Measurements from ENCODE around the gene KRT72. TPM values are rescaled to one million over a fixed set of nuclear protein-coding genes. Genes with fewer than 3 reads are reported as not detected.

Gene KRT72
- total RNA-seq, 1 experiment from 2014 or later = not detected

DNA sequence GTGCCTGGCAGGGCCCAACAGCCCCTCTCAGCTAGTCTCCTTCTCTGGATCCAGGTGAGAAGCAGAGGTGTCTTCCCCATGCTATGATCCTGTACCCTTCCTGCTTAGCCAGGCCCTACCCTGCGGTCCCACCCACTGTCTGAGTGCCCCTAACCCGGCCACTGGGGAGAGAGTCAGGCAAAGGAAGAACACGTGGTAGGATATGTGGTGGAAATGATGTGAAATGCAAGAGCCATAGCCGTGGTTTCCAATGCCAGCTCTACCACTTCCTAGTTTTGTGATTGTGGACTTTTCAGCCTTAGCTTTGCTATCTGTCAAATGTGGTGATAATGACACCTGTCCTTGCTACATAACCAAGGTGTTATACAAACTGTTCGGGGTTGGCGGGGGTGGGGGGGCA lies 34.9 kb upstream of the KRT72 start:
- H3K9me3 ChIP-seq (replicated peaks) = no peaks in the 10 kb centered on the region
- H3K27me3 ChIP-seq (replicated peaks) = peaks cover 35% of the 10 kb centered on the region

DNA sequence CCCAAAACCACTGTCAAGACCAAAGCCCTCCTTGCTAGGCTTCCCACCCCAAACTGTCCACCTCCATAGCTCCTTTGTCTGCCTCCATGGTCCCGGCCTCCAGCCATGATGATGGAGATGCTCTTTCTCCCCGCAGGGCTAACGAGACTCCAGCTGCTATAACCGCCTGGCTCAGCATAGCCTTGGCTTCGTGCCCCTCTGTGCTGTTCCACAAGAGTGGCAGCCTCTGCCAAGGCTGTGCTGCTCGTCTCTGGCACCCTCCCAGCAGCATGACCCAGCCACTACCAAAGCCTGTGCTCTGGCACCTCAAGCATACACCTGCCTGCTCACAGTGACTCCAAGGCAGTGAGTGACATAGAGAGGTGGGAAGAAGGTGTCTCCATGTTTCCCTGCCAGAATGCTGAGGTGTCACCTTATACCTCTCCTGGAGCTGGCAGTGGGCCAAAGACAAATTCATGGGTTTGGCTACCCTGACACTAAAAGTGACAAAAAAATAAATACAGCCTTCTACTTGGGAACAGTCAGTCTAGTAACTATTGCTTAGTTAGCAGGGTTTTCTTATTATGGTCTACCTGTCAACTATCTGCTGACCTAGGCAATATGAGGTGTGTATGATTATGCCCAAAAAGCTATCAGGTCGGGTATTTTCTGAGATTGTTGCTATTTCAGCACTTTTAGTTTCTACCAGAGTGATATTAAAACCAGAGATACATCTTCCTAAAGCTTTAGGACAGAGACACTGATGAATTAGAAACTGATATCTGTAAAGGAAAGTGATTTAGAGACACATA lies 33.2 kb upstream of the KRT72 start:
- Histone ChIP-seq H3K9me3 (replicated peaks) (no peaks in the 10 kb centered on the region), H3K27me3 (replicated peaks) (peaks cover 23% of the 10 kb centered on the region), H3K4me3 (no peak overlapping the region), H3K4me1 (replicated peaks) (no peaks in the 10 kb centered on the region), H3K36me3 (no peaks in the 10 kb centered on the region), H3K27ac (no peak overlapping the region)
- DNase-seq (ENCODE audit: low read depth in 1 of 2, low spot score in 2 of 2) = peak in 1 of 2 experiments; percentile 36

More for the DNA sequence above, 34.9 kb upstream of the KRT72 start:
- peak in 1 of 2 experiments; percentile 25 for DNase-seq (ENCODE audit: low read depth in 1 of 2, low spot score in 2 of 2)
- H3K27ac ChIP-seq = no peak overlapping the region
- no peak overlapping the region for H3K4me3 ChIP-seq
- no peaks in the 10 kb centered on the region for H3K4me1 ChIP-seq (replicated peaks)
- no peaks in the 10 kb centered on the region for H3K36me3 ChIP-seq

DNA sequence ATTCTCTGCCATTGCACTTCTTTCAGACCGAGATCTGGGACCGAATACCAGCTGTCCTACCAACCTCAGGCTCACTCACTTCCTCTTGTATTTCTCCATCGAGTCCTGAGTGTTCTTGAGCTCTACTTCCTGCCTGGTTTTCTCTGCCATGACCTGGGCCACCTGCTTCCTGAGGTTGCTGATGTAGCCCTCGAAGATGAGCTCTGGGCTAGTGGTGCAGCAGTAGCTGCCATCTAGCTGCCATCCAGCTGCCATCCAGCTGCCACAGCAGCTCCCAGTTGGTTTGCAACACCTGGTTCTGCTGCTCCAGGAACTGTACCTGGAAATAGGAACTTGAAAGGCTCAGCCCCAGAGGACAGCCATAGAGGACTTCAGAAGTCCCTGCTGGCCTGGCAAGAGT lies 32.1 kb upstream of the KRT72 start:
- Histone ChIP-seq H3K27ac (no peak overlapping the region), H3K4me1 (replicated peaks) (no peaks in the 10 kb centered on the region), H3K27me3 (replicated peaks) (peaks cover 16% of the 10 kb centered on the region), H3K9me3 (replicated peaks) (no peaks in the 10 kb centered on the region), H3K36me3 (no peaks in the 10 kb centered on the region), H3K4me3 (no peak overlapping the region)
- peak in 1 of 2 experiments; percentile 11 for DNase-seq (ENCODE audit: low read depth in 1 of 2, low spot score in 2 of 2)

DNA sequence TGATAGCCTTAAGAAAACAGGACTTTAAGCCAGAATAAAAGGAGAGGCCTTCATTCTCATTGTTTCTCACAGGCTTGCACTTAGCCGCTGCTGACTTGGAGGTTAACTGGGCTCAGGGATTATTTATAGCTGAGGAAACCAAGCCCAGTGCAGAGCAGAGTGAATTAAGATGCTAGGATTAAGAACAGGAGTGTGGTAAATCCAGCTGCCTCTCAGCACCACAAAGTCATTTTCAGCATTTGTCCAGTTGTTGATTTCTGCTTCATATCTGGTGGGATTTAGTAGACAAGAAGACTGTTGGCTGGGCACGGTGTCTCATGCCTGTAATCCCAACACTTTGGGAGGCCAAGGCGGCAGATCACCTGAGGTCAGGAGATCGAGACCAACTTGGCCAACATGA lies 31.4 kb upstream of the KRT72 start:
- Histone ChIP-seq H3K4me3 (no peak overlapping the region), H3K27ac (no peak overlapping the region), H3K27me3 (replicated peaks) (peaks cover 16% of the 10 kb centered on the region), H3K36me3 (no peaks in the 10 kb centered on the region), H3K9me3 (replicated peaks) (no peaks in the 10 kb centered on the region), H3K4me1 (replicated peaks) (no peaks in the 10 kb centered on the region)
- no peak for DNase-seq (ENCODE audit: low read depth in 1 of 2, low spot score in 2 of 2)

DNA sequence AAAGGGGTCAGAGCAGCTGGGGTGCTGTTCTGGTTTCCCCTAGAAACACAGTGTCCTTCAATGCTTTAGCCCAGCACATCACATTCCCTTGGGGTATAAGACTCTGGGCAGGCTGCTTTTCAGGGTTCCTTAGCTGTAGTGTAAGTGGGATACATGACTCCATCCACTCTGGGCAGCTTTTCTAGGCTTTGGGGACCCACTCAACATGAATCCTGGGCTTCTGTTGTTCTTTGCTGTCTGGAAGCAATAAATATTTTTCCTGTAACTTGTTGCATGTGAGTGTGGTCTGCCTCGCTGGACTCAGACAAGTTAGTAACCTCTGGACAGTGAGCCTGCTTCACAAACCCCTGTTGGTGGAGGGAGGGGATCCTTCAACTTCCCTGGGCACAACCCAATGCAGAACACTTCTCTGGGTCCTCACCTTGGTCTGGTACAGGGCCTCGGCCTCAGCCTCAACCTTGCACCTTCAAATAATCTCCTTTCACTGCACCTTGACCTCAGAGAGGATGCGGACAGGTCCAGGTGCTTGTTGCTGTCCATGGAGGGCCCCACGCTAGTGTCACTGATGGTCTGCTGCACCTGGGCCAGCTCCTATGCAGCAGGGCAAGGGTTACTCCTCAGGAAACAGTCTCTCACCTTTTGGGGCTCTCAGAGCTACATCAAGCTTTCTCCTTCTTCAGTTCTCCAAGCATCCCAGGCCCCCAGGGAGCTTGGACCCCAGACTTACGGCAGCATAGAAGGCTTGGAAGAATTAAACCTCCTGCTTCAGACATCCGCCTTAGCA lies 30.6 kb upstream of the KRT72 start:
- Histone ChIP-seq H3K27ac (no peak overlapping the region), H3K36me3 (no peaks in the 10 kb centered on the region), H3K4me1 (replicated peaks) (no peaks in the 10 kb centered on the region), H3K27me3 (replicated peaks) (peaks cover 16% of the 10 kb centered on the region), H3K9me3 (replicated peaks) (no peaks in the 10 kb centered on the region), H3K4me3 (no peak overlapping the region)
- DNase-seq (ENCODE audit: low read depth in 1 of 2, low spot score in 2 of 2) = peak in 1 of 2 experiments; percentile 25

DNA sequence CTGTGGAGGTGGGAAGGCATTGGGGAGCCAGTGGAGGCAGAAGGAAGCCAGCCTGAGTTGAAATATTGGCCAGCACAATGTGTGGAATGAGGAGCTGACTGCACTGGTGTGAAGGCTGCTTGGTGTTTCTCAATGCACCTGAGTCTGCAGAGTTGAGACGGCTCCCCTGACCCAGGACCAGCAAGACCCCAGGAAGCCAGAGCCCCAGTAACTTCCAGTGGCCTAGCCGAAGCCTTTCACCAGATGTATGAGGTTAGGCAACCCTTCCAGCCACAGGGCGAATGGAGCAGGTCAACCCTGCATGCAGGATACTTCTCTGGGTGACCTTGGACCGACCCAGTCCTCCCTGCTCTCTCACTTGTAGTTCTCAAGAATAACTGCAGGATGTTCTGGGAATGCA lies 30.0 kb upstream of the KRT72 start:
- peak in 1 of 2 experiments; percentile 18 for DNase-seq (ENCODE audit: low read depth in 1 of 2, low spot score in 2 of 2)
- no peaks in the 10 kb centered on the region for H3K9me3 ChIP-seq (replicated peaks)
- no peak overlapping the region for H3K4me3 ChIP-seq

DNA sequence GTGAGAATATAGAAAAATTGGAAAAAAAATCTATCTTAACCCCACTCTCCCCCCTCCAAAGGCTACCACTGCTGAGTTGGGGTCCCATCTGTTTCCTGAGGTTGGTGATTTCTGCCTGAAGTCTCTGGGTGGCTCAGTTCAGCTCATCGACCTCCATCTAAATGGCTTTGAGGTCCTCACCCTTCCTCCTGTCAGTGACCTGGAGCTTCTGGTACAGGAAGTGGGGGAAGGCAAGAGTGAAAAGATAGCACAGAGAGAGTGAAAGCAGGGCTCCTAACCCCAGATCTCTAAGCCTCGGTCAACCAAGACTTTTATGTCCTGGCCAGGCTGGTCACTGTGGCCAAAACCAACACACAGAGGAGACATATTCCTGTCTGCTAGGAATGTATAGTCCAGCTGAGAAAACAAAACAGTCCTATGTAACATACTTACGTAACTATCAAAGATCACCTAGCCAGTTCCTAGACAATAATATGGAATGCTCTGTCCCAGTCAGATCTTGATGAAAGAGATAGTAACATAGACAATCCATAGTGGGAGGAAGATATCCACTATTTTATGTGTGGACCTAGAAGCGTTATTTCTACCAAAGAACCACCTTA lies 29.4 kb upstream of the KRT72 start:
- Histone ChIP-seq H3K9me3 (replicated peaks) (no peaks in the 10 kb centered on the region), H3K36me3 (no peaks in the 10 kb centered on the region), H3K4me3 (no peak overlapping the region), H3K27me3 (replicated peaks) (peaks cover 14% of the 10 kb centered on the region), H3K27ac (no peak overlapping the region), H3K4me1 (replicated peaks) (no peaks in the 10 kb centered on the region)
- peak in 1 of 2 experiments; percentile 5 for DNase-seq (ENCODE audit: low read depth in 1 of 2, low spot score in 2 of 2)

More for the DNA sequence above, 30.0 kb upstream of the KRT72 start:
- Histone ChIP-seq H3K27me3 (replicated peaks) (peaks cover 14% of the 10 kb centered on the region), H3K4me1 (replicated peaks) (no peaks in the 10 kb centered on the region), H3K36me3 (no peaks in the 10 kb centered on the region), H3K27ac (no peak overlapping the region)

DNA sequence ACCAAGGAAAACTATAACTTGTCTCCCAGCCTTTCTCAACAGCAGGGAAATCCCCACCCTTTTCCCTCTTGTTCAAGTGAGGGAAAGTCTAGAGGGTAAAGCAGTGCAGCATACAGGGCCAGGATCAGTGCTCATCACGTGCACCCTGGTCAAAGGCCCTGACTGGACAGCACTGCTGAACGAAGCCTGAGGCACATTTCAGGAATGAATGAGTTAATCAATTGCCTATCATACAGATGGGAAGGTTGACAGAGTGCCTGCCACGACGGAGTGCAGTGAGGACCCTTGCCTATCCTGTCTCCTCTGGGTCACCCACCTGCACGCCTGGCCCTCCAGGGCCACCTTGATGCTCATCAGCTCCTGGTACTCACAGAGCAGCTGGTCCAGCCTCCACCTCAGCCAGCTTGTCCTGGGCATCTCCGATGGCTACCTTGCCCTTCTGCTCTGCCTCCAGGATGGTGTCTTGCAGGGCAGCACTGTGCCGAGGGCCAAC lies 28.8 kb upstream of the KRT72 start:
- H3K4me1 ChIP-seq (replicated peaks) = no peaks in the 10 kb centered on the region
- no peak overlapping the region for H3K27ac ChIP-seq
- DNase-seq (ENCODE audit: low read depth in 1 of 2, low spot score in 2 of 2) = peak in 1 of 2 experiments; percentile 14
- no peaks in the 10 kb centered on the region for H3K36me3 ChIP-seq
- H3K27me3 ChIP-seq (replicated peaks) = peaks cover 9% of the 10 kb centered on the region; the same call in 1 of the 2 replicates
- no peaks in the 10 kb centered on the region for H3K9me3 ChIP-seq (replicated peaks)
- H3K4me3 ChIP-seq = no peak overlapping the region

DNA sequence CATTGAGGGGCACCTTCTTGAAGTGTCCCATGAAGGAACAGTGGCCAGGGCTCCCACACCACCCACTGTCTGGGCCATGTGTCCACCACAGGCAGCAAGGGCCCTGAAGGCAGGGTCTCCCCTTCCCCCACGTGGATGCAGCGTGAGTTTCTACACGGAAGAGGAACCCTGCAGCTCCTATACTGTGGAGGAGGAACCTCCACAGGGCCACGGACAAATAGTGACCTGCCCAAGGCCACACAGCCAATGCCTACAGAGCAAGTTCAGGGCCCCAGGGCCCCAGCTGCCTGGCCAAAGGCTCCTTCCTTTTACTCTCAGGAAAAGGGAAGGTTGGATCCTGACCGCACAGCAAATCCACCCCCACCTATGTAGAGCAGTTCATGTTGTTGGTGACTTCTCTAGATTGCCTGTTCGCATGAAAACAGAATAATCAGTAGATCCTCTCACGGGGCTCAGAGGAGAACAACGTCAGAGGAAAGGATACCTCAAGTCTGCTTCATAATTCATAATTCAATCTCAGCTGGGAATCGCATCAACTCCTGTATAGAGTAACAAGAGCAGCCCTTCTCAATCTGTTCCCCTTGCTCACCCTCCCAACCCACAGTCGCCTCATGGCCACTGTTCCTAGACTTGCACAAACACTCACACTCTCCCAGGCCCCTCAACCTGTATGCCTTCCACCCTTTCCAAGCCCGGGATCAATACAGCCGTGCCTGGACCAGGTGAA lies 28.2 kb upstream of the KRT72 start:
- H3K27me3 ChIP-seq (replicated peaks) = peaks cover 9% of the 10 kb centered on the region; the same call in 1 of the 2 replicates
- no peaks in the 10 kb centered on the region for H3K4me1 ChIP-seq (replicated peaks)
- H3K9me3 ChIP-seq (replicated peaks) = no peaks in the 10 kb centered on the region
- DNase-seq (ENCODE audit: low read depth in 1 of 2, low spot score in 2 of 2) = peak in 1 of 2 experiments; percentile 29
- no peaks in the 10 kb centered on the region for H3K36me3 ChIP-seq
- H3K4me3 ChIP-seq = no peak overlapping the region
- H3K27ac ChIP-seq = no peak overlapping the region

DNA sequence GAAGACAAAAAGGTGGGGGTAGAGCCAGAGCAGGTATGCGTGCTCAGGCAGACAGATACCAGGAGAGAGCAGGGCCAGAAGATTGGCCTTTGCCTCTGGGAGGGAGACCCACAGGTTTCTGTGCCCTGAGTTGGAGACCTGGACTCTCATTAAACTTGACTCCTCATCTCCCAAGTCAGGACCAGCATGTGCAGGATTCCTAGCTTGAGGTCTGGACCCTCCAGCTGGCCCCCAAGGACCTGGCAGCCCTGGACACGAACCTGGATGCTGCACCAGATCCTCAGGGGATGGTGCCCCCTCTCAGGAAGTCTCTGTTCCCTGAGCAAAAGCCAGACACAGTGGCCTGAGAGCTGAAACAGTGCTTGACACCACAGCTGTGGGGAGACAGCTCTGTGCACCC lies 27.6 kb upstream of the KRT72 start:
- peak in 1 of 2 experiments; percentile 28 for DNase-seq (ENCODE audit: low read depth in 1 of 2, low spot score in 2 of 2)
- no peaks in the 10 kb centered on the region for H3K36me3 ChIP-seq
- H3K9me3 ChIP-seq (replicated peaks) = no peaks in the 10 kb centered on the region
- no peaks in the 10 kb centered on the region for H3K4me1 ChIP-seq (replicated peaks)
- H3K27ac ChIP-seq = no peak overlapping the region
- H3K27me3 ChIP-seq (replicated peaks) = peaks cover 9% of the 10 kb centered on the region; the same call in 1 of the 2 replicates
- no peak overlapping the region for H3K4me3 ChIP-seq

DNA sequence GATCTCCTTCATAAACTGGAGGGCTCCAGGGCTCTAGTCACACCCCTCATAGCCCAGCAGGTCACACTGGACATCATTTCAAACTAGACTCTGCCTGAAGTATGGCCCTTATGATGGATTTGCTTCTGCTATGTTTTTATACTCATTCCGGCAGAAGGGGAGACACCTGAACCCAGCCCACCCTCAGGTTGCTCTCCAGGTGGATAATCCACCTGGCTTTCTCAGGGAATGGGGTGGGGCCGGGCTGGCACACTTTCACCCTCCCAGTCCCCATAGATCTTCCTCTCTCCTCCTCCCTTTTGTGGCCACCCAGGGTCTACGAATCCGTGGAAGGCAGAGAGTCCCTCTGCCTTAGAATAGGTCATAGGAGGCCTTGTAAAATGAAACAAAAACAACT lies 26.8 kb upstream of the KRT72 start:
- no peaks in the 10 kb centered on the region for H3K9me3 ChIP-seq (replicated peaks)
- no peaks in the 10 kb centered on the region for H3K36me3 ChIP-seq
- H3K27me3 ChIP-seq (replicated peaks) = peaks cover 11% of the 10 kb centered on the region; the same call in 1 of the 2 replicates
- H3K27ac ChIP-seq = no peak overlapping the region
- DNase-seq (ENCODE audit: low read depth in 1 of 2, low spot score in 2 of 2) = peak in 1 of 2 experiments; percentile 22
- H3K4me3 ChIP-seq = no peak overlapping the region
- H3K4me1 ChIP-seq (replicated peaks) = no peaks in the 10 kb centered on the region

DNA sequence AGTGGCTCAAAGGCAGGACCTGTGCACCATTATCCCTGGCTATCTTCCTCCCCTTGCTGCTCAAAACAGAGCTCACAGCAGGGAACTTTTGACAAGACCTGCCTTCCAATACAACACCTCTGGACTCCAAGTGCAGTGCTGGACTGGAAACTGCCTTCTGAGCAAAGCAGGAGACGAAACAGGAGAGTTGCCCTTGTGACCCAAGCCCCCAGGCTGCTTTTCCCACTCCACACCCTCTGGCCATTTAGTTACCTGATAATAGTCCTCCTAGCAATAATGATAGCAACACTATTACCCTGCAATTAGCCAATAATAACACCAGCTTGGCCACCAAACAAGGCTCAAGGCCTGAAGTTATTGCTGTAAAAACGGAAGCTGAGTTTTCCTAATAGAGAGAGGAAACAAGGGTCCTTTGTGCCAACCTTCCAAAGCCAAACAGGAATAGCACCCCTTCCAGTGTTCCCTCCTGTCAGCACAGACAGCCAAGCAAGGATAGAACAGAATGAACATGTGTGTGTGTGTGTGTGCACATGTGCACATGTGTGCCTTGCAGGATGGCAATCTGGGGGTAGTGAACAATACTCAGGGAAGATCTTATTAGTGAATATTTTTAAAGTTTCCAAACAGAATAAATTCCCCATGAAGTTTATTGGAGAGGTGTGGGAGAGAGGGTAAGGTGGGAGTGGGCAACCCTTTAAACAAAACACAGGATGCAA lies 26.3 kb upstream of the KRT72 start:
- Histone ChIP-seq H3K9me3 (replicated peaks) (no peaks in the 10 kb centered on the region), H3K4me1 (replicated peaks) (no peaks in the 10 kb centered on the region), H3K27me3 (replicated peaks) (peaks cover 14% of the 10 kb centered on the region), H3K4me3 (no peak overlapping the region), H3K27ac (no peak overlapping the region), H3K36me3 (no peaks in the 10 kb centered on the region)
- DNase-seq (ENCODE audit: low read depth in 1 of 2, low spot score in 2 of 2) = peak in 1 of 2 experiments; percentile 13
